Psoas muscle (tissue), 8 donors: ENCODE results near the gene CUBN. TPM values are rescaled to one million over a fixed set of nuclear protein-coding genes. Genes with fewer than 3 reads are reported as not detected.

ENCODE experiments used
- ATAC-seq, 4 donors: fragments of 200-7000 bp; cut with Tn5 transposase; one replicate each; pipeline ENCODE4 v1.9.1; 2020; ENCODE audit warnings: moderate library complexity in 3 of 4, mild to moderate bottlenecking in 2 of 4
- DNase-seq, 2 donors: peaks; one replicate each; pipeline ENCODE4 v3.0.0-alpha.2; 2020
- H3K27ac ChIP-seq: fragments of 200-600 bp; one replicate; pipeline ENCODE4 v1.8.0; 2022
- H3K27me3 ChIP-seq, 3 donors: fragments of 200-600 bp in 1 of 3; one replicate each; pipeline versions ENCODE4 v1.6.1 to v1.8.0; 2013 to 2022; ENCODE audit warnings: low read length in 2 of 3, mild to moderate bottlenecking in 2 of 3, moderate library complexity in 1 of 3; ENCODE audit not compliant: insufficient read depth in 3 of 3
- H3K36me3 ChIP-seq, 2 donors: fragments of 200-600 bp in 1 of 2; one replicate each; pipeline versions ENCODE4 v1.6.1 to v1.8.0; 2013 to 2022; ENCODE audit warnings: low read depth in 1 of 2, mild to moderate bottlenecking in 1 of 2, moderate library complexity in 1 of 2; ENCODE audit not compliant: insufficient read depth in 1 of 2
- H3K4me1 ChIP-seq: fragments of 200-600 bp; one replicate; pipeline ENCODE4 v1.8.0; 2022
- H3K4me3 ChIP-seq: fragments of 200-600 bp; one replicate; pipeline ENCODE4 v1.8.0; 2022; ENCODE audit warnings: mild to moderate bottlenecking
- H3K9me3 ChIP-seq: fragments of 200-600 bp; one replicate; pipeline ENCODE4 v1.8.0; 2022
- WGBS, 3 donors: extraction: QIAGEN DNeasy Blood & Tissue Kit; methylation state at CpG; one replicate each; pipeline versions ENCODE4 v1.1.6 to v1.1.7; 2013; 5-methylcytosine and 5-hydroxymethylcytosine counted together
- intact Hi-C, 2 donors: fragments of 100-400 bp; cut with DNase I; formaldehyde crosslinking; loops; one replicate each; pipeline versions ENCODE4 v1.11.0 to v1.14.2; 2022
- polyA plus RNA-seq, 3 donors: library from polyadenylated mRNA; stranded (reverse); fragments of 200-250 nt; gene quantifications; one replicate each; pipeline ENCODE4 v1.2.3, GENCODE V29; 2013
- total RNA-seq, 4 donors: library from RNA; stranded (reverse); fragmentation: NEBNext Ultra II Directional in 2 of 4; extraction: Animal tissue kit (Norgen Biotek cat#: 25700) in 2 of 4; gene quantifications; one replicate each; pipeline versions ENCODE4 v1.2.1 to v1.2.4, GENCODE V29; 2021 to 2023
- TF ChIP-seq, protein P1 (sequence below): fragments of 200-600 bp; IDR thresholded peaks from one replicate; pipeline ENCODE4 v1.8.0; 2022; ENCODE audit warnings: antibody characterized with exemption
- donor health status: healthy with polysubstance abuse.
- donor health status: DM: no; HTN: no; CAD: no; lungs with moderate emphysema.
- donor health status: Bipolar disorder and iron deficiency.
- donor health status: healthy.
- donor health status: DM: yes; HTN: yes; CAD: no.
- donor health status: DM: no; HTN: no; CAD: no.
- donor health status: DM: no; HTN: no; CAD: no.
- donor health status: DM: yes; HTN: yes; CAD: no.

The CUBN gene
- total and polyA plus RNA-seq, 7 donors: 0.07 to 1.1 (median 0.22) TPM

DNA sequence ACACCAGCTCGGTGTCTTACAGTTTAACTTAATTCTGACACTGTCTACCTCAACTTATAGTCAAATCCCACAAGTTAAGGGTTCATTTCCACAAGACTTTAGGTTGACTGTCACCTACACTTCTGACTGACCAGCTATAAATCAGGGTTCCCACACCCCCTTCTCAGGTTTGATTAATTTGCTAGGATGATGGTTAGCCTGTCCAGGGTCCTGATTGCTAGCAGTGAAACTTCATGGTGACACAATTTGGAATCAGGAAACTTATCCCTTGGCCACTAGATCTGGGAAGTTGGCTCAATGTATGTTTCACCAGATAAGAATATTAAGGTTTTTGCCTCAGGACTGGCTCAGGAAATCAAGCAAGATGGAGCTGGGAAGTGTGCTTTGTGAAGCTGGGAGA is 309.6 kb downstream of the CUBN start:
- Histone ChIP-seq H3K27ac (no peak overlapping the region), H3K9me3 (no peaks in the 10 kb centered on the region), H3K4me1 (peaks cover 14% of the 10 kb centered on the region), H3K27me3 (no peaks in the 10 kb centered on the region), H3K4me3 (no peak overlapping the region), H3K36me3 (no peaks in the 10 kb centered on the region)
- TF ChIP-seq, protein P1, sequence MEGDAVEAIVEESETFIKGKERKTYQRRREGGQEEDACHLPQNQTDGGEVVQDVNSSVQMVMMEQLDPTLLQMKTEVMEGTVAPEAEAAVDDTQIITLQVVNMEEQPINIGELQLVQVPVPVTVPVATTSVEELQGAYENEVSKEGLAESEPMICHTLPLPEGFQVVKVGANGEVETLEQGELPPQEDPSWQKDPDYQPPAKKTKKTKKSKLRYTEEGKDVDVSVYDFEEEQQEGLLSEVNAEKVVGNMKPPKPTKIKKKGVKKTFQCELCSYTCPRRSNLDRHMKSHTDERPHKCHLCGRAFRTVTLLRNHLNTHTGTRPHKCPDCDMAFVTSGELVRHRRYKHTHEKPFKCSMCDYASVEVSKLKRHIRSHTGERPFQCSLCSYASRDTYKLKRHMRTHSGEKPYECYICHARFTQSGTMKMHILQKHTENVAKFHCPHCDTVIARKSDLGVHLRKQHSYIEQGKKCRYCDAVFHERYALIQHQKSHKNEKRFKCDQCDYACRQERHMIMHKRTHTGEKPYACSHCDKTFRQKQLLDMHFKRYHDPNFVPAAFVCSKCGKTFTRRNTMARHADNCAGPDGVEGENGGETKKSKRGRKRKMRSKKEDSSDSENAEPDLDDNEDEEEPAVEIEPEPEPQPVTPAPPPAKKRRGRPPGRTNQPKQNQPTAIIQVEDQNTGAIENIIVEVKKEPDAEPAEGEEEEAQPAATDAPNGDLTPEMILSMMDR: no peak
- 86 to 90% (median 88%) methylated on average over 1 of the region's 1 CpG for WGBS, 3 donors
- intact Hi-C loops: no loop called here
- no peak for ATAC-seq
- DNase-seq: no peak

DNA sequence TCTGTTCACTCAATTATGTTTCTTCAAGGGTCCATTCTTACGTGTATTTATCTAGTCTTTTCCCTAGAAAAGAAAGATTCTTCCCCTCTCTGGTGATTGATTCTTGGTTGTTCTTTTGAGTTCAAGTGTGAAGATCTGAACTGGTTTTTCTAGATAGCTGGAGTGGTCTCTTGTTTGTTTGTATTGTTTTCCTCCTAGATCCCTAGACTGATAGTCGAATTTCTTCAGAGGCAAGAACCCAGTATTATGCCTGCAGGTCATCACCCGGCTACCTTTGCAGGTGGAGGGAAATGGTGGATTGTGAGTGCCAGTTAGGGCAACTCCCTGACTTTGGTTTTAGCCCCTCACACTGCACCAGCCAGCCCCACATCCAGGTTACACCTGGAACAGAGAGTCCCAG is 310.2 kb downstream of the CUBN start:
- TF ChIP-seq, protein P1: no peak
- 67 to 85% (median 83%) methylated on average over 3 of the region's 3 CpGs for WGBS, 3 donors
- Histone ChIP-seq H3K4me3 (no peak overlapping the region), H3K27ac (no peak overlapping the region), H3K4me1 (peaks cover 14% of the 10 kb centered on the region), H3K27me3 (no peaks in the 10 kb centered on the region), H3K9me3 (no peaks in the 10 kb centered on the region), H3K36me3 (no peaks in the 10 kb centered on the region)
- ATAC-seq: no peak
- DNase-seq: no peak
- intact Hi-C loops: loop anchor here (5.0 to 10.0 kb wide), 4 partner anchors 382 to 1835 kb away; partner anchors contain the start of genes PTER (in 2 of the 2), ARL5B (in 1 of the 2) and NSUN6 (in 1 of the 2)

DNA sequence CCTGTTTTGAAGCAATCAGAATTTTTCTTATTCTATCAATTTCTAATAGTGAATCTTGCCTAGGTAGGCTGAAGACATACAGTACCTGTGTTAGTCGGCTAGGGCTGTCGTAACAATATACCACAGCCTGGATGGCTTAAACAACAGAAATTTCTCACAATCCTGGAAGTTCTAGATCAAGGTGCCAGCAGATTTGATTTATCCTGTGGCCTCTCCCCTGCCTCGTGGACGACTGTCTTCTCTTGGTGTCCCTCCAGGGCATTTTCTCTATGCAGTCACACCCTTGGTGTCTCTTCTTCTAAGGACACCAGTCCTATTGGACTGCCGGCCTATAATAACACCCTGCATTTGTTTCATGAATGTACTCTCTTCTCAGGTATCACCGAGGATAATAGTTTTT is 310.6 kb downstream of the CUBN start:
- 65 to 76% (median 69%) methylated on average over 6 of the region's 6 CpGs for WGBS, 3 donors
- Histone ChIP-seq H3K27me3 (no peaks in the 10 kb centered on the region), H3K36me3 (no peaks in the 10 kb centered on the region), H3K9me3 (no peaks in the 10 kb centered on the region), H3K4me3 (no peak overlapping the region), H3K27ac (no peak overlapping the region), H3K4me1 (peaks cover 14% of the 10 kb centered on the region)
- DNase-seq: no peak
- TF ChIP-seq, protein P1: no peak
- intact Hi-C loops: loop anchor here (5.0 to 10.0 kb wide), 4 partner anchors 382 to 1836 kb away; partner anchors contain the start of genes PTER (in 2 of the 2), ARL5B (in 1 of the 2) and NSUN6 (in 1 of the 2)
- no peak for ATAC-seq

DNA sequence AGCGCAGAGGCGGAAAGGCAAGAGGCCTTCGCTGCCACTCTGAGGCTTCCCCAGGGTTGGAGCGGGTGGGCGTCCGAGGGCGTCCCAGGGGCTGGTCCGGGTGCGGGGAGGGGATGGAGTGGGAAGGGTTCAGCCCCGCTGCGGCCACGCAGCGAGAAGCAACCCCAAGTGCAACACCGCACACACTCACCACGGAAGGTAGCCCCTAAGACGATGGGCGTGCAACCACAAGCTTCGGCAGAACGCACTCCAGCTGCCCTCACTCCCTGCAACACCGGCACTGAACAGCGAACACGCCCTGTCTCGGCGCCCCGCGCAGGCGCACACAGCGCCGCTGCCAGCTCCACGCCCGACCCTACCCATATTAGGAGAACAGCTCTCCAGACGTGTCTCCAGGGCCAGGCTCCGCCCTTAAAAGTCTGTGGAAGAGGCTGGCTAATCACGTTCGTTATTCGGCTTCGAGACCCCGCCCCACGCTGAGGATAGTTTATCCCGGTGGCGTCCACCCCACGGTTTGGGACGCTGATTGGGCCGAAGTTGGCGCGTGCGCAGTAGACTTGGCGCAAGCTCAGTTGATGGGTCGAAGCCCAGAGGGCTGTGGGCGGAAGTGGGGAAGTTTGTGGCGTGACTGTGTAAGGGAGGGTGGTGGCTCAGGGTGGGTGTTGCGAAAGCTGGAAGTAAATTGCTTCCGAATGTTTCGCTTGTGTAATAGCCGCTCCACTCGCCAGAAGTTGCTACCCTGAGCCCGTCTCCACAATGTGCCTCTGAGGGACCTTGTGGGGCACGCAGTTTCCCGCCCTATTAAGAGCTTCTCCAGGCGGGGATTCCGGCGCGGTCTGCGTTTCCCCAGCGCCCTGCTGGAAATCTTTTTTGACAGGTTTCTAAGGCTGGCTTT is 312.2 kb downstream of the CUBN start, which contains the start of gene RSU1:
TSS of gene RSU1 (minus strand) at position 300 of the 895 bp plus-strand sequence. CDS start 343 bp downstream, outside the sequence.
- no peaks in the 10 kb centered on the region for H3K9me3 ChIP-seq
- TF ChIP-seq, protein P1: no peak
- H3K27me3 ChIP-seq: no peaks in the 10 kb centered on the region
- H3K27ac ChIP-seq: peak within 1 kb of the TSS; percentile 84
- intact Hi-C loops: loop anchor here (5.0 to 10.0 kb wide), 4 partner anchors 380 to 1837 kb away; partner anchors contain the start of genes PTER (in 2 of the 2), ARL5B (in 1 of the 2) and NSUN6 (in 1 of the 2)
- peaks cover 14% of the 10 kb centered on the region for H3K4me1 ChIP-seq
- DNase-seq (peak; percentile 100), ATAC-seq (peak; percentile 96 to 98 (median 98))
- H3K36me3 ChIP-seq: no peaks in the 10 kb centered on the region
- peak within 1 kb of the TSS; percentile 74 for H3K4me3 ChIP-seq
- 0% methylated on average over 63 to 65 of the region's 65 CpGs for WGBS, 3 donors
